ENCODE measurements around the gene FAM193B.
A peak's percentile ranks its signal among the peaks of the same experiment; 100 is the strongest.

FAM193B gene

GRCh38 chr5:177483042-177483441, 71.3 kb downstream of the FAM193B start:
- H3K36me3 ChIP-seq (replicated peaks) = peaks cover 75% of the 10 kb centered on the region
- in situ Hi-C loops (cut with HindIII; ENCODE audit: low pct_ligation_motif_present, low sequenced_read_pairs) = no loop called here

GRCh38 chr5:177482359-177482795, 72.0 kb downstream of the FAM193B start:
- in situ Hi-C loops (cut with HindIII; ENCODE audit: low pct_ligation_motif_present, low sequenced_read_pairs) = no loop called here
- no peak for TF ChIP-seq CTCF (IDR thresholded peaks at IDR 0.05; ENCODE audit: low read depth, low read length, missing control alignments)
- Histone ChIP-seq H3K27me3 (replicated peaks) (no peaks in the 10 kb centered on the region), H3K36me3 (replicated peaks) (peaks cover 68% of the 10 kb centered on the region), H3K27ac (no peak overlapping the region), H3K4me3 (ENCODE audit: low read depth, low read length) (no peak overlapping the region)
- no peak for DNase-seq

More at GRCh38 chr5:177483042-177483441, 71.3 kb downstream of the FAM193B start:
- Histone ChIP-seq H3K27me3 (replicated peaks) (no peaks in the 10 kb centered on the region), H3K4me3 (ENCODE audit: low read depth, low read length) (no peak overlapping the region), H3K27ac (no peak overlapping the region)
- TF ChIP-seq CTCF (IDR thresholded peaks at IDR 0.05; ENCODE audit: low read depth, low read length, missing control alignments) = no peak
- no peak for DNase-seq

GRCh38 chr5:177479774-177480173, 74.6 kb downstream of the FAM193B start:
- Histone ChIP-seq H3K36me3 (replicated peaks) (peaks cover 42% of the 10 kb centered on the region), H3K4me3 (ENCODE audit: low read depth, low read length) (no peak overlapping the region), H3K27me3 (replicated peaks) (no peaks in the 10 kb centered on the region), H3K27ac (no peak overlapping the region)
- peak; percentile 24 for DNase-seq
- in situ Hi-C loops (cut with HindIII; ENCODE audit: low pct_ligation_motif_present, low sequenced_read_pairs) = no loop called here
- TF ChIP-seq CTCF (IDR thresholded peaks at IDR 0.05; ENCODE audit: low read depth, low read length, missing control alignments) = no peak

GRCh38 chr5:177478711-177479646, 75.4 kb downstream of the FAM193B start:
- Histone ChIP-seq H3K4me3 (ENCODE audit: low read depth, low read length) (no peak overlapping the region), H3K36me3 (replicated peaks) (peaks cover 36% of the 10 kb centered on the region), H3K27me3 (replicated peaks) (no peaks in the 10 kb centered on the region), H3K27ac (peak overlapping the region; percentile 17)
- TF ChIP-seq CTCF (IDR thresholded peaks at IDR 0.05; ENCODE audit: low read depth, low read length, missing control alignments) = no peak
- DNase-seq = peak; percentile 15
- in situ Hi-C loops (cut with HindIII; ENCODE audit: low pct_ligation_motif_present, low sequenced_read_pairs) = no loop called here

- in situ Hi-C loops (cut with HindIII; ENCODE audit: low pct_ligation_motif_present, low sequenced_read_pairs) = no loop called here
- H3K4me3 ChIP-seq (ENCODE audit: low read depth, low read length) = no peak overlapping the region
- DNase-seq = peak; percentile 25
- no peak for TF ChIP-seq CTCF (IDR thresholded peaks at IDR 0.05; ENCODE audit: low read depth, low read length, missing control alignments)
- H3K36me3 ChIP-seq (replicated peaks) = peaks cover 25% of the 10 kb centered on the region
- H3K27me3 ChIP-seq (replicated peaks) = no peaks in the 10 kb centered on the region
- H3K27ac ChIP-seq = no peak overlapping the region
Observed at GRCh38 chr5:177477701-177478477, 76.5 kb downstream of the FAM193B start.

All from brain microvascular endothelial cell (primary cell).